ENCODE data around the gene RAE1.

GRCh38 chr20:57416296-57417022 is 65.4 kb downstream of the RAE1 start:
- TF ChIP-seq CTCF (IDR thresholded peaks at IDR 0.05 in 2 of 3, conservative IDR thresholded peaks at IDR 0.05 in 1 of 3; ENCODE audit: borderline replicate concordance in 1 of 3, insufficient read depth in 1 of 3, low read depth in 2 of 3, low read length in 2 of 3), result no peak
- TF ChIP-seq EZH2 (IDR thresholded peaks at IDR 0.05), result no peak
- TF ChIP-seq POLR2A (IDR thresholded peaks at IDR 0.05; ENCODE audit: borderline replicate concordance, extremely low read depth, insufficient read depth, insufficient read length), result no peak
- no peak for TF ChIP-seq SP1 (IDR thresholded peaks at IDR 0.05; ENCODE audit: low read depth)
- TF ChIP-seq REST (IDR thresholded peaks at IDR 0.05; ENCODE audit: low read depth), result no peak
- no peak for TF ChIP-seq EZH2phosphoT487 (IDR thresholded peaks at IDR 0.05; ENCODE audit: borderline replicate concordance)
- TF ChIP-seq POLR2AphosphoS5 (IDR thresholded peaks at IDR 0.05; ENCODE audit: low read depth, low read length), result no peak
- no peak for TF ChIP-seq YY1 (IDR thresholded peaks at IDR 0.05; ENCODE audit: extremely low read depth, insufficient replicate concordance, low read depth, low read length)
- no peak for TF ChIP-seq ZNF274 (IDR thresholded peaks at IDR 0.05; ENCODE audit: low read depth, low read length)
- no peak for TF ChIP-seq EGR1 (IDR thresholded peaks at IDR 0.05; ENCODE audit: low read depth)

Data from HCT116 (cell line).